Embryonic facial prominence (tissue), 1 donor: ENCODE data around the gene EGFLAM.
"Not testable (repeated sequence)": the region's sequence is repeated elsewhere in the genome, so short reads cannot be mapped to it uniquely, and the experiment has no call there.

Experiments
- DNase-seq: peaks from one replicate; pipeline ENCODE4 v3.0.0-alpha.2; 2016; ENCODE audit errors: extremely low spot score

EGFLAM gene

DNA sequence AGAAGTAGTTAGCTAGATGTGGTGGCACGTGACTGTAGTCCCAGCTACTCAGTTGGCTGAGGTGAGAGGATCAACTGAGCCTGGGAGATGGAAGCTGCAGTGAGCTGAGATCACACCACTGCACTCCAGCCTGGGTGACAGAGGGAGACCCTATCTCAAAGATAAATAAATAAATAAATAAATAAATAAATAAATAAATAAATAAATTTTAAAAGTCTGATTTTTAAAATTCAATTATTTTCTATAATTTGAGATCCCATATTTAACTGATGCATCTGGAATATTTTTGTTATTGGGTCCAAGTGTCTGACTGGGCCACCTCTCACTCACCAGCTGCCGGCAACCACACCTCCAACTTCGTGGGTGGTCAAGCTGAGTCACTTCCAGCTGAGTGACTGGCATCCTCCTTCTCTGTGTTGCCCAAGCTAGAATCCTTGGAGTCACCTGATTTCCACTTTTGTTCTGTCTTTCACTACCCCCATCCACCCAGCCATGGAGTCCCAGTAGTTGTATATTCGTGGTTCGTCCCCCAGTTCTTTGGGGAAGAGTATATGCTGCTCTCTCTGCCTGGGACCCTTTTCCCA lies 70.9 kb downstream of the EGFLAM start:
- DNase-seq, result no peak

DNA sequence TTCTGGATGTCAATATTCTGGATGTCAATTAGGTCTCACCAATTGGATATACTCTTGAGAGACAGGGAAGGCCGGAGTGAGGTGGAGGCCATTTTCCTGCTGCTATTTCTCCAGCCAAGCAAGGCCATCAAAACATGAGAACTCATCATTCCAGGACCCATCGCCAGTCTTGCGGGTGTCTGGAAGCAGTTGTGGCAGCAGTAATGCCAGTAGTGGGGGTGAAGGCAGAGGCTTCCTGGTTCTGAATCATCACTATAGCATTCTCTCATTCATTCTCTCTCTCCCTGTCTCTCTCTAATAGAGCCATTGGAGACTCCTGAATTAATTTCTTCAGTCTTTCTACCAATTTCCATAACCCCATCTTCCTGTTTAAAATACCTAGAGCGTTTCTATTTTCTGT lies 71.8 kb downstream of the EGFLAM start:
- DNase-seq, result no peak

DNA sequence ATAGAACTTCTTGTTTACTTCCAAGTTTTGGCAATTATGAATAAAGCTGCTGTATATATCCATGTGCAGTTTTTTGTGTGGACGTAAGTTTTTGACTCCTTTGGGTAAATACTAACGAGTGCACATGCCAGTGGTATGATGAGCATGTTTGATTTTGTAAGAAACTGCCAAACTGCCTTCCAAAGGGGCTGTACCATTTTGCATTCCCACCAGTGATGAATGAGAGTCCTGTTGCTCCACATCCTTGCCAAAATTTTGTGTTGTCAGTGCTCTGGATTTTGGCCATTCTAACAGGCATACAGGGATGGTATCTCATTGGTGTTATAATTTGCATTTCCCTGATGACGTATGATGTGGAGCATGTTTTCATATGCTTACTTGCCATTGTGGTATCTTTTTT lies 73.5 kb downstream of the EGFLAM start:
- no peak for DNase-seq

DNA sequence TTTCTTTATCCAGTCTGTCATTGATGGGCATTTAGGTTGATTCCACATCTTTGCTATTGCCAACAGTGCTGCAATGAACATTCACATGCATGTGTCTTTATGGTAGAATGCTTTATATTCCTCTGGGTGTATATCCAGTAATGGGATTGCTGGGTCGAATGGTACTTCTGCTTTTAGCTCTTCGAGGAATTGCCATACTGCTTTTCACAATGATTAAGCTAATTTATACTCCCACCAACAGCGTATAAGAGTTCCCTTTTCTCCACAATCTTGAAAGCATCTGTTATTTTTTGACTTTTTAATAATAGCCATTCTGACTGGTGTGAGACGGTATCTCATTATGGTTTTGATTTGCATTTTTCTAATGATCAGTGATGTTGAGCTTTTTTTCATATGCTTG lies 74.8 kb downstream of the EGFLAM start:
- not testable (repeated sequence) for DNase-seq

DNA sequence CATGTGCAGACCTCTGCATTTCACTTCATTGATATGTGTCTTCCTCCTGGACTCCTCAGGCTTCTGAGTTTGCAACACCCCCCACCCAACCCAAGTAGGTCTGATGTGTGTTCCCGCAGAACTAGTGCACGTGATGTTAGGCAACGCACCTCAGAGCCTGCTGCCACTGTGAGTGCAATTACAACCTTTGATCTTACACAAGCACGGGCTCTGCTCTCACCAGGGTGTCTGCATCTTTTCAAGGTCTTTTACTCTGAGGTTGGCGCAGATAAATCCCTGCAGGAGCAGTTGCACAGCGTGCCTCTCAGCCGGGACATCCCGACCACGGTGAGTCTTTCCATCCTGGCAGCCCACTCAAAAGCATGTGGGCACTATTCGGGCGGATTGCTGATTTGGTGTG lies 80.1 kb downstream of the EGFLAM start:
- no peak for DNase-seq

DNA sequence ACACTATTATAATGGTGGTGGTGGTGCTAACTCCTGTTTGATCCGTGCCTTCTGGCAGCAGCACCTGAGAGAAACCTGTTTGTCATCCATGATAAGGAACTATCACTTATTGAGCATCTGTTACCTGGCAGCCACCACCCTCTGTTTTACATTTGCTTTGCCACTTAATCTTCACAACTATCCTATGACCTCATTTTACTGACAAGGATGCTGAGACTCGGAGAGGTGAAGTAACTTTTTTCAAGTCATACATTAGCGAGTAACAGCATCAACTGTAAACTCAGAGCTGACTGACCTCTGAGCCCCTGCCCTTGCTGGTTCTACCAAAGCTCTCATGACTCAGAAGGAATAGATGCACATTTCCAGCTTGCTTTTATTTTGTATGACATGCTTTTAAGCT lies 81.1 kb downstream of the EGFLAM start:
- DNase-seq, result no peak

DNA sequence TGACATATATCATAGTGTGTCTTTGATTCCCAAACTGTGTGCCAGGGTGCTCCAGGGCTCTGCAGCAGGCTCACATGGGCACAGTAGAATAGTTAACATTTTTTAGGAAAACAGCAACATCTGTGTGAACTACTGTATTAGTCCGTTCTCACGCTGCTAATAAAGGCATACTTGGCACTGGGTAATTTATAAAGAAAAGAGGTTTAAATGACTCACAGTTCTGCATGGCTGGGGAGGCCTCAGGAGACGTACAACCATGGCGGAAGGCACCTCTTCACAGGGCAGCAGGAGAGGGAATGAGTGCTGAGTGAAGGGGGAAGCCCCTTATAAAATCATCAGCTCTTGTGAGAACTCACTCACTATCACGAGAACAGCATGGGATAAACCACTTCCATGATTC lies 82.7 kb downstream of the EGFLAM start:
- DNase-seq, result no peak

DNA sequence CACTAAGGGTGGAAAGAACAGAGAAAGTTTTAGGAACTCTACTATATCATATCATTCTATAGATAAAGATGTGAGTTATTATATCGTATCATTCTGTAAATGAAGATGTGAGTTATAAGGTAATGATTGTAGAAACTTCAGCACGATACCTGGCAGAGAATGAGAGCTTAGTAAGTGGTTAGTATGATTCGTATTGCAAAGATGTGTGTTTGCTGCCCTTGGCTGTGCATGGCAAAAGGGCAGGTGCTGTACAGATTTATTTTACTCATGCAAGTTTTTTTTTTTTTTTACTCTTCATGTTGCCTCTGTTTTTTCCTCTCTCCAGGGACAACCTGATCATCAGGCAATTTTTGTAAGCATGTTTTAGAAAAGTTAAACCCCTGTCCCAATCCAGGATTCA lies 83.3 kb downstream of the EGFLAM start:
- DNase-seq, result no peak

DNA sequence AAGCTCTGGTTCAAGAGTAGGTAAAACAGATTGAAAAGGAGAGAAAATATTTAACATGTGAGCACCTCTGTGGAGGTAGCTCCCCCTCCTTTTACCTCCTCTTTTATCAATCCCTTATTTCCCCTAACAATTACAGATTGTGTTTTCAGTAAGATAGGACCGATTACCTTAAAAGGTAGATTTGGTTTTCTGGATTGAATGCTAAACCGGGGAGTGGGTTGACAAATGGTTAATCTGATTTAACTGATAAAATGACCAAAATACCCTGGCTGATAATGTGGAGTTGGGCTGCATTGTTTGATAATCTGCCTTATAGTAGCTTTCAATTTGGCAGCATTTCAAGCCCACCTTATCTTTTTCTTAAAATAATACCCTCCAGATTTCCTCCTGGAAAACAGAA lies 83.9 kb downstream of the EGFLAM start:
- DNase-seq, result no peak

DNA sequence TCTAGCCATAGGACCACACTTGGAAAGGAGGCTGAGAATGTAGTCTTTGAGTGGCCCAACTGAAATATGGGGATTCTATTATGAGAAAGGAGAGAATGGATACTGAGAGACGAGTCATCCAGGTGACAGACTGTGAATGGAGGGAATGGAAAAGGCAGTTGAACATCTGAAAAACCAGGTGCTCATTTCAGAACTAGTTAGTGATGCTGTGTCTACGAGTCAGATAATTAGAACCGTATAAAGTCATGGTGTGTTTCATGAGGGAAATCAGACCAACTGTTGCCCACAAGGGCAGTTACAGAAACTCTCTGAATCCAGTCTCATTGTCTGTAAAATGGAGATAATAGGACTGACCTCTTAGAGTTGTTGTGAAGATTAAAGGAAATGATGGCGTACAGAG lies 86.5 kb downstream of the EGFLAM start:
- DNase-seq, result no peak

DNA sequence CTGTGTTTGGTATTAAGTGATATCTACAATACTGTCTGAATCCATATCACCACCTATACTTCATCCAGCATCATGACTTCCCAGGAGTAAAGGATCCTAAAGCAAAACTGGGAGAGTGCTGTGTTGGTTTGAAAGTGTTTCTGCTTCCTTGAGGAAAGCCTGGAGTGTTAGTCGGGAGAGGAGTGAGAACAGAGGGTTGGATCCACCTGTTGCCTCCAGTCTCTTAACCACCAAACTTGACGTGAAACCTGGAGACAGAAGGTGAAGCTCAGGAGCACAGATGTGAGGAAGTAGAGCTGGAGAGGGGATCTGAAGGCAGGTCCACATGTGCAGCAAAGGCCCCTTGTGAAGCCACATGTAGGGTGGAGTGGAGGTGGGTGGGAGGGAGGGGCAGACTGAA lies 88.2 kb downstream of the EGFLAM start:
- no peak for DNase-seq

DNA sequence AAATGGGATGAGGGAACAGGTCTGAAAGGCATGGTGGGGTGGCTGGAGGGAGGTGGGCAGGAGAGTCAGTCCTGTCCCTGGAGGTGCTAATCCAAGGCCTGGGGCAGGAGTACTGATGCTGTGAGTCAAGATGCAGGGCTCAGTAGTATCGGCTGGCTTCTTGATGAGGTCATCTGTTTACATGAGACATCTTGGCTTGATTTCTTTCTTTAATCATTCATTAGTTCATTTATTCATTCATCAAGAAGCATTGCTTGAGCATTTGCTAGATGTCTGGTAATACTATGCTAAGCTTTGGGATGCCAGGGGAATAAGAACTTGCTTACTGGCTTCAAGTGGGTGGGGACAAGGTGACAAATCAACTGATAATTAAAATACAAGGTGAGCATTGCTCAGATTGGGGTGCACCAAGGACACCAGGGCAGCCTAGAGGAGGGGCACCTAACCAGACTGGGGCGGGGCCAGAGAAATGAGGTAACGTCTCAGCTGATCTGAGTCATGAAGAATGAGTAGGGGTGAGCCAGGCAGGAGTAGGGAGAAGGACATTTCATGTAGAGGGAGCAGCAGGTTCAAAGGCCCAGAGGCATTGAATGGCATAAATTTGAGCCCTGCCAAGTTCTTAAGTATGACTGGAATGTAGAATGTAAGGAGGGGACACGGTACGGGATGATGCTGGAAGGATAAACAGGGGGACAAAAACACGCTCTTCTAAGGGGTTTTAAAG lies 88.8 kb downstream of the EGFLAM start:
- no peak for DNase-seq

DNA sequence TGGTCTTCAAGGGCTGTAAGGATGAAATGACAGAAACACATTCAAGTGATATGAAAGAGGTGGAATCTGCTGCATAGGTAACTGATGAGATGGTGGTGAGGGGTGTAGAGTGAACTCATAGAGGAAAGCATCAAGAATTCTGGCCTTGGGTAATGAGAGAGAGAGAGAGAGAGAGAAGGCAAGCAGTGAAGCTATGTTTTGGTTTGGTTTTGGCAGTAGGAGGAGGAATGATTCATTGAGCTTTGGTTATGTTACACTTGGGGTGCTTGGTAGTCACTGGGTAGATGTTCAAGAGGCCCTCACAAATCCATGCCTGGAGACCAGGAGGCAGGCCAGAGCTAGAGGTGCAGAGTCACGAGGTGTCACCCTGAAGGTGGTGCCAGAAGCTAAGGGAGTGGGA lies 89.5 kb downstream of the EGFLAM start:
- DNase-seq, result no peak

DNA sequence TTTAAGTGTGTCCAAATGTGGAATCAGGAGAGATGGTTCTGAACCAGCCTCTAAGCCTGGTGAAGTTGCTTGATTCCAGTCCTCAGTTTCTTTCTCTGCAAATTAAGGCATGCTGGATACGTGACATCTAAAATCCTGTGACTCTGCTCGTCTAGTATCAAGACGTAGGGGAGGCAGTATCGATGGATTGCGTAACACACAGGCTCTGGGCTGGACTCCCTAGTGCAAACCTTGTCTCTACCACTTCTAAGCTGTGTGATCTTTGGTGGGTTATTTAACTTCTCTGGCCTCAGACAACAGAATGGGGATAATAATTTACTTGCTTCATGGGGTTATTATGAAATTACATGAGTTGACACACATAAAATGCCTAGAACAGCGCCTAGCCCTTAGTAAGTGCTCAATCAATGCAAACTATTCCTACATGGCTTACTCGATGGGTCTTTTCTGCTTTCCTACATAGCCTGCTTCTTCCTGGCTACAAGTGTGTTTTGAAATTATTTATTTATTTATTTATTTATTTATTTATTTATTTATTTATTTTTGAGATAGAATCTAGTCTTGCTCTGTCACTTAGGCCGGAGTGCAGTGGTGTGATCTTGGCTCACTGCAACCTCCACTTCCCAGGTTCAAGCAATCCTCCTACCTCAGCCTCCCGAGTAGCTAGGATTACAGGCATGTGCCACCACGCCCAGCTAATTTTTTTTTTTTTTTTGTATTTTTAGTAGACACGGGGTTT lies 102.1 kb downstream of the EGFLAM start:
- no peak for DNase-seq

DNA sequence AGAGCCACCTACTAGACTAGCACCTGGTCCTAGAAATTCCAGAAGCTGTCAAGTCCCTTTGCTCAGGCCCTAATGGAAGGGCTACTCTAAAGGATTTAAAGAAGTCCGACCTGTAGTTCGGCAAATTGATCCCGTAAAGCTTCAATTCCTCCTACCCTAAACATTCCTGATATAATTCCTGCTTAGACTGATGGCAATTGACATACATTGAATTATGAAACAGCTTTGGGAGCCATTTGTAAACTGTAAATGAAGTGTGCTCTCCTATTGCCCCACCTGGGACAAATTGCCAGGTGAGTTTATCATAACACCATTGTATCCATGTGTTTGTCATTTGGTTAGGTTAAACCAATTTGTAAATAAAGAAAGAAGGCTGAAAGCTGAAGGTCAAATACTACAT lies 104.4 kb downstream of the EGFLAM start:
- DNase-seq, result no peak

DNA sequence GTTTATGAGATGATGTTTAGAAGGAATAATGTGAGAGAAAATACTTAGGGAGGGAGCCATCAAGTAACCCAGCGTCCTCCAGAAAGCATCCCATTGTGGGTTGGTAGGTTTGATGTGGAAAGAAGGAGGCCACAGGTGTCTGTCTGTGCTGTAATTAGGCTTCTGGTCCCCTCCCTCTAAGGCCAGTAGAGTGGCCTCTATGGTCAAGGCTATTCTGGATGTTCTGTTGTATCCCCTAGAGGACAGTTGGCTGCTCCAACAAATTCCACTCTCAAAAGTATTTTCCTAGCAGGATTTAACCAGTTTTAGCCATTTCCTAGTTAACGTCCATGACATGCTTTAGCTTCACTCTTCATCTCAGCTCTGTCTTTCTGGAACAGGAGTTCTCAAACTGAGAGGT lies 106.5 kb downstream of the EGFLAM start:
- no peak for DNase-seq

DNA sequence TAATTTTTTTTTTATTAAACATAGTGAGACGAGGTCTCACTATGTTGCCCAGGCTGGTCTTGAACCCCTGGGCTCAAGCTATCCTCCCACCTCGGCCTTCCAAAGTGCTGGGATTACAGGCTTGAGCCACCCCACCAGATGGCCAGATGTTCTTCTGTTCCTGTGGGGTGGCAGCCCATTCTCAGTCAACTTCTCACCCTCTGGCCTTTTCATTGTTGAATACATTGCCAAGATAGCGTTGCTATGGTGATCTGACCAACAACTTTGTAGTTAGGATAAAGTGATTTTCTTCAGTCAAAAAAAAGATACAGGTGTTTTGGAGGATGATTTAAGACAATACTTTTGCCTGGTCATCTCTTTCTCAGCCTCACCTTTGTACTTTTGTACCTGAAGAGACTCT lies 109.1 kb downstream of the EGFLAM start:
- no peak for DNase-seq

DNA sequence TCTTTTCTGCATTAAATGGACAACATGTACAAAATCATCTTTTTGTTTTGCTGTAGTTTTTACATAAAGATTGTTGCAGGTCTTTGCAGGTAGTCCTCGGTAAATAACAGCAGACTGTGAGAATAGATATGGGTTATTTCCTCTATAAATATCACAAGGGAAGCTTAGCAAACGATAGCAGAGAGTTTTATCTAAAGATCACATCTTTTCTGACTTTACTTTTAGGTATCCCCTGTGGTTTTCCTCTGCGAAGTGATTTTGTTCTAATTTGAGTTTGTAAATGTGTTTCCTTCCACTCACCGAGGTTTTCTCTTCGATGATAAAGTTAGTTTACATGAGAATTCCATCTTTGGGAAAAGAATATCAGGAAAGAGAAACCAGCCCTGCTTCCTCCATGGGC lies 109.6 kb downstream of the EGFLAM start:
- DNase-seq, result no peak

DNA sequence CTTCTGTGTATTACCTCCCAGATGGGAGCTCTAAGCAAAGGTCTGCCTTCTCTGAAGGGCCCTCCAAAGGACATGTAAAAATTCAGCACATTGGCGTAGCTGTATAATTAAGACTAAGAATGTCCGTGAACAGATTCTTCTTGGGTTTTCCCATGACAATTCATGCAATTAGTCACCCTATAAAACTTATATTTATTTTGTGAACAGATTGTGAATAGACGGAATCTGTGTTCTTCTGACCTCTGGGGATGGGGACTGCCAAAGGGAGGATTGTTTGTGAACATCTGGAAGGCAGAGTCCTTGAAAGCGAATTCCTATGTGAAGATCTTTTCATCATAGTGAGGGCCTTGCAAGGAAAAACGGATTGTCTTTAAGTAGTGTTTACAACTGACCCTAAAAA lies 111.3 kb downstream of the EGFLAM start:
- DNase-seq, result no peak

DNA sequence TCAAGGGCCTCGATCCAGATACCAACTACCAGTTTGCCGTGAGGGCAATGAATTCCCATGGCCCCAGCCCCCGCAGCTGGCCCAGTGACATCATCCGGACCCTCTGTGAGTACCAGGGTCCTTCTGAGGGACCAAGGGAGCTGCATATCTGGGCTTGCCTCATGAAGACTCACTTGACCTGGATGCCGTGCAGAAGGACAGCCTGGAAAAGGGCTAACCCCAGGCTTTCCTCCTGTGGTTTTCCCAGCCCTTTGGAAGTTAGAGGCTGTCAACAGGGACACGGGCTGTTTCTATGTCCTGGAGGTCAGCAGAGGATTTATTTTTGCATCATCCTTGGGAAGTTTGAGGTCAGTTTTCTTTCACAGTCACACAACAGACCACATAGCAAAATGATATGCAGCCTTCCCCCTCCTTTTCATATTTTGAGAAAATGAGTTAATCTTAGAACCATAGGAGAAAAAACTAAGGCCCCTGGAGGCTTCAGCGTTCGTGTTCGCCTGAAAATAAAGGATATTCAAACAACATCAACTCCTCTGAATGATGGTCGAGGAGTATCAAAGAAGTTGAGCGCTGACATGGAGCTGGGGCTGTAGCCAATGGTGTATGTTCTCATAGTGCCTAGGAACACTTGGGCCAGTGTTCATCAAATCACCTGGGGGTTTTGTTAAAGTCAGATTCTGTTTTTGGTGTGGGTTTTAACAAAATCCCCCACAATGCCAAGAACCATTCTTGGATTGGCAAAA lies 112.2 kb downstream of the EGFLAM start:
- DNase-seq, result no peak

DNA sequence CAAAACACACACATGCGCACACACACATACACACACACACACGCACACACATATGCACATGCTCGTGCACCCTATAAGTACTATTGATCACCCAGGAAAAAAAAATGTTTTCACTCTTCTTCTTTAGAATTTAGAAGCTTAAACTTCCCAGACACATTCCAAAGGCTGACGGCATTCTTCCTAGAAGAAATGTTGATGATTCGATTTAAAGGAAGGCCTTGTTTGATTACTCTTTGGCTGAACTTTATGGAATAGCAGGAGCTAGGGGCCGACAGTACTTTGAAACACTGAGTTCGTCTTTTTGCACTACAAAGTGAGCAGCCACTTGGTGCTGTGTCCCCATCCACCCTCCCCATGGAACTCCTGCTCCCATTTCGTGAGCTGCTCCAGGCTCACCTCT lies 113.2 kb downstream of the EGFLAM start:
- no peak for DNase-seq

DNA sequence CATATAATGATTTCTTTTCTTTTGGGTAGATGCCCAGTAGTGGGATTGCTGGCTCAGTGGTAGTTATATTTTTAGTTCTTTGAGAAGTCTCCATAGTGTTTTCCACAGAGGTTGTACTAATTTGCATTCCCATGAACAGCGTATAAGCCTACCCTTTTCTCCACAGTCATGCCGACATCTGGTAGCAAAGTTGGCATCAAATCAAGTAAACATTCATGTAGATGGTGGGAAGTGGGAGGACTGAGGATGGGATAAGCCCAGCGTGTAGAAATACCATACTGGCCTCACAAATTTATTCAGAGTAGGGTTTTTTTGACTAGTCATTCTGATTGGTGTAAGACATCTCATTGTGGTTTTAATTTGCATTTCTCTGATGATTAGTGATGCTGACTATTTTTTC lies 115.4 kb downstream of the EGFLAM start:
- DNase-seq, result no peak

DNA sequence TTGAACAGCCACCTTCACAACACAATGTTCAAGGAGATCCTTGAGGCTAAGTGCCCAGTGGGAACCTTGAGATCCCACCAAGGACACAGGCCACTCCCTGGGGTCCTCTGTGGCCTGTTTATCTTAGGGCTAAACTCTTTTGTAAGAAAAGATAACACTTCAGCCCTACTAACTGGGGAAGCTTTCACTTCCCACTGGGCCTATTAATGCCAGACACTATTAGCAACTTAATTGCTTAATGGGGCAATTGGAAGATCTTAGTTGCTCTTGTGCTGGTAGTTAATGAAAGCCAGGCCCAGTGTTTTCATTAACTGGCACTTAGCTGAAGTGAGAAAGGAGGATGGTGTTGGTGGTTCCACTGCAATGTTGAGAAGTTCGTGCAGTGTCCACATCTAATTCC lies 117.1 kb downstream of the EGFLAM start:
- DNase-seq, result no peak
